Measurements from ENCODE around the gene BCKDHB. TPM values are rescaled to one million over a fixed set of nuclear protein-coding genes. Genes with fewer than 3 reads are reported as not detected.

BCKDHB gene
- total and polyA plus RNA-seq, 2 donors (not counting 3 experiments of a cell fraction or from before 2014, with no cell fraction given) = 5.6 to 12.2 TPM

GRCh38 chr6:80174900-80175572 is 68.6 kb downstream of the BCKDHB start:
- no TSS peak for BruUV-seq (replicated peaks)
- dilution Hi-C loops (cut with MboI; ENCODE audit: extremely low pct_ligation_motif_present, low sequenced_read_pairs) = no loop called here
- H3K9ac ChIP-seq (replicated peaks; ENCODE audit: extremely low read depth, insufficient read depth, low read length) = no peak overlapping the region

More at GRCh38 chr6:80174900-80175572, 68.6 kb downstream of the BCKDHB start:
- H3K36me3 ChIP-seq (ENCODE audit: control insufficient read depth in 2 of 2, extremely low read depth in 1 of 2, insufficient read depth in 2 of 2, low read length in 2 of 2) = no peaks in the 10 kb centered on the region
- CTCF ChIA-PET = interaction anchor here (0.7 to 2.1 kb wide), 3 partner anchors 10 to 23 kb away, joined by 4 to 7 read pairs (median 4); no protein-coding TSS in a partner anchor
- no peaks in the 10 kb centered on the region for H4K20me1 ChIP-seq (replicated peaks; ENCODE audit: control insufficient read depth, extremely low read depth, insufficient read depth, low read length)
- H3K27ac ChIP-seq (ENCODE audit: insufficient read depth, low read depth, low read length) = no peak overlapping the region
- FAIRE-seq = no peak
- no peaks in the 10 kb centered on the region for H3K9me1 ChIP-seq (replicated peaks; ENCODE audit: control insufficient read depth, extremely low read depth, insufficient read depth, low read length)
- intact Hi-C loops (cut with micrococcal nuclease) = no loop called here
- no peaks in the 10 kb centered on the region for H3K79me2 ChIP-seq (ENCODE audit: control insufficient read depth, insufficient read depth, low read length)
- POLR2A ChIA-PET = no interaction called here
- H3K9me3 ChIP-seq (replicated peaks; ENCODE audit: control insufficient read depth, insufficient read depth, low read length) = no peaks in the 10 kb centered on the region
- peaks cover 8% of the 10 kb centered on the region for H3K4me1 ChIP-seq (ENCODE audit: control insufficient read depth, extremely low read depth, insufficient read depth, low read length)
- no peak for TF ChIP-seq CTCF (IDR thresholded peaks at IDR 0.05; ENCODE audit: extremely low read depth in 1 of 2, insufficient read depth in 1 of 2, low read depth in 1 of 2, low read length in 2 of 2)
- H3K4me2 ChIP-seq (ENCODE audit: insufficient read depth, low read length) = no peak overlapping the region
- no peak for DNase-seq (ENCODE audit: low read depth, low spot score)
- no peak overlapping the region for H2AFZ ChIP-seq (ENCODE audit: low read depth, low read length)
- H3K4me3 ChIP-seq (replicated peaks in 1 of 3; ENCODE audit: insufficient read depth in 1 of 3, low read depth in 1 of 3, low read length in 3 of 3) = no peak overlapping the region
- H3K27me3 ChIP-seq (ENCODE audit: control insufficient read depth in 2 of 2, insufficient read depth in 2 of 2, low read length in 2 of 2) = no peaks in the 10 kb centered on the region

All from endothelial cell of umbilical vein (primary cell).